ENCODE data around the gene EDN3. TPM values are rescaled to one million over a fixed set of nuclear protein-coding genes. Genes with fewer than 3 reads are reported as not detected.

Gene EDN3
- total RNA-seq, 1 experiment from 2014 or later: not detected

DNA sequence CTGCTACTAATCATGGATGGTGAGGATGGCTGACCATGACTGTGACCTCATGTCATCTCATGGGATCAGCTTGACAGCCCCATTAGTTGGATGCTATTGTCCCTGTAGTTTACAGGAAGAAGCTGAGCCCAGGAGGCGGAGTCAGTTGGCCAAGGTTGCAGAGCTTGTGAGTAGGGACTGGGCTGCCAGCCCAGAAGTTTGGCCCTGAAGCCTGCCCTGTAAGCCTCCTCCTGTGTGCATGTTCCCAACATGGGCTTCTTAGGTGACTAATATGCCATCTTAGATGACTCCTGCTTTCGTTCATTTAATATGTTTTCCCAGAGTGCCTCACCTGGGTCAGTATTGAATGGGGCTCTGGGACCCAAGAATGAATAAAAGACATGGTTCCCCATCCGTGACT is 6.9 kb downstream of the EDN3 start:
- DNase-seq (ENCODE audit: low read depth): no peak

GRCh38 chr20:59308493-59309201 is 8.2 kb downstream of the EDN3 start:
- DNase-seq (ENCODE audit: low read depth): no peak

- no peak for DNase-seq (ENCODE audit: low read depth)
Observed at GRCh38 chr20:59309218-59309617, 8.8 kb downstream of the EDN3 start.

DNA sequence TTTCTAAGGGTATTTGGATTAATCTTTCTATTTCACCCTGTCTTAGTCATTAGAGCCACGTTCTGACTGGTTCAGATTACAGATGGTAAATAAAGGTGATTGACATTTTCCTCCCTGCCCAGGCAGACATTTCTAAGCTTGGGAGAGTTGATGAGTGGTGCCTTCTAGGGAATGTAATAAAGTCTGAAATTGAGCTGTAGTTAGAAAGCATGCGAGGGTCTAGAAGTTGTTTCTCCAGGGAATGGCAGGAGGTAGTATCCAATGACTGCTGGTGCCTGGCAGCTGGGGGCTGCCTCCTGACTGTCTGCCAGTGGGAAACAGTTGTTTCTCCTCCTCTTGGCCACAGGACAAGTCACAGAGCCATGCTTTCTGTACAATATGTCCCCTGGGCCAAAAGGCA is 14.6 kb downstream of the EDN3 start:
- DNase-seq (ENCODE audit: low read depth): no peak

DNA sequence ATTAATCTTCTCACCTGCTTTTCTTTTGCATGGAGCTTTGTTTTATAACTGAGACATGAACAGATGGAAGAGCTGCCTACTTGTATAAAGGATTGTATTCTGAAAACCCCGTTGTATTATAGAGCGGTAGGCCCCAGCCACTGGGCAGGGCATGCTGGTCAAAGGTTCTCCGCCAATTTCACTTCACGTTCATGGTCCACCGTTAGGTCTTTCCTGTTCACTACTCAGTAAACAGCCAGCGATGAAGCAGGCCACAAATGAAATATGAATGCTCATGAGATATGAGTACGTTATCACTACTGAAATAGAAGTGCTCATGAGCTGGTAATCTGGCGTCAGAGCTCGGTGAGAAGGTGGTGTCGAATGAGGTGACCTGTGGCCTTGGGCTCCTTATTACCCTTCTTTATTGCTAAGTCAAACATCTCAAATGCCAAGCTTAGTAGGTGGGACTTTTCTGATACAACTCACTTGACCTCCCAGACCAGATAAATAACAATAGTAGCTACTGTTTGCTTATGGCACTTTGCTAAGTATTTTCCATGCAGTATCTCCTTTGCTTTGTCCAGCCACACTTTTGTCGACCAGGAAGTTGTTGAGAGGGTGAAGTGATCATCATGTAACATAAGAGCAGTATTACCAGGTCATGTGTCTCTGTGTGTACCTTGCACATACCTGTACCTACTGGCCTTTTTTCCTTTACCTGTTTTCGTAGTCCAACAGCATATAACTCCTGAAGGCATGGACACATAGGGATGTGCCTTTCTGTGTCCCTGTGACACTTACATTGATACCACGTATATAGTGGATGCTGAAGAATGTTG is 16.7 kb downstream of the EDN3 start:
- no peak for DNase-seq (ENCODE audit: low read depth)

GRCh38 chr20:59318201-59318790 is 17.9 kb downstream of the EDN3 start:
- no peak for DNase-seq (ENCODE audit: low read depth)

GRCh38 chr20:59318803-59319202 is 18.4 kb downstream of the EDN3 start:
- DNase-seq (ENCODE audit: low read depth): no peak

GRCh38 chr20:59320426-59320825 is 20.0 kb downstream of the EDN3 start:
- no peak for DNase-seq (ENCODE audit: low read depth)

DNA sequence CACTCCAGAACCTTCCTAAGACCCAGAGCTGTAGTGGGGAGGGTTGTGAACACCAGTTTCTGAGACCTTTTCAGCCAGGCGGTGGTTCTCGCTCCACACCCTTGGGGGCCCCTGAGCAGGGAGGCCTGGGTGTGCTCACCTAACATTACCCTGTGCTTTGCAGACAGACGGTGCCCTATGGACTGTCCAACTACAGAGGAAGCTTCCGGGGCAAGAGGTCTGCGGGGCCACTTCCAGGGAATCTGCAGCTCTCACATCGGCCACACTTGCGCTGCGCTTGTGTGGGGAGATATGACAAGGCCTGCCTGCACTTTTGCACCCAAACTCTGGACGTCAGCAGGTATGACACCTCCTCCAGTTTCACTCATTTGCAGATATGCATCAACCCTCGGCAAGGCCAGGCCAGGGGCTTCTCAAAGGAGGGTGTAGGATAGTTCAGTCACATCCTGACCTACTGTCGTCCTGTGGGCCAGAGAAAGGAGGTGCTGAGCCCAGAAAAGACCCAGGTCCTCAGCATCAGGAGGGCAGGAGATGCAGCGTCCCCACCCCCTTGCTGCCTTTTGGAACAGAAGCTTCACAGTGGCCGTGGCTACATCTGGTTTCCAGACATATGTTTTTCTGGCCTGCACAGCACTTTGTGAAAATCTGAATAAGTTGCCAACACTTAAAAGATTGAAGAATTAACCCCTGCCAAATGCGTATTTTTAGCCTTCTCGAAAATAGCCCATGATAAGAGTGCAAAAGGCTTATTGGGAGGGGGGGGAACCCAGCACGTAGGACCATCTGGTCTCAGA is 20.6 kb downstream of the EDN3 start:
- no peak for DNase-seq (ENCODE audit: low read depth)

- DNase-seq (ENCODE audit: low read depth): no peak
Observed at GRCh38 chr20:59322081-59322480, 21.7 kb downstream of the EDN3 start.

- peak; percentile 2 for DNase-seq (ENCODE audit: low read depth)
Observed at GRCh38 chr20:59322585-59323454, 22.4 kb downstream of the EDN3 start.

DNA sequence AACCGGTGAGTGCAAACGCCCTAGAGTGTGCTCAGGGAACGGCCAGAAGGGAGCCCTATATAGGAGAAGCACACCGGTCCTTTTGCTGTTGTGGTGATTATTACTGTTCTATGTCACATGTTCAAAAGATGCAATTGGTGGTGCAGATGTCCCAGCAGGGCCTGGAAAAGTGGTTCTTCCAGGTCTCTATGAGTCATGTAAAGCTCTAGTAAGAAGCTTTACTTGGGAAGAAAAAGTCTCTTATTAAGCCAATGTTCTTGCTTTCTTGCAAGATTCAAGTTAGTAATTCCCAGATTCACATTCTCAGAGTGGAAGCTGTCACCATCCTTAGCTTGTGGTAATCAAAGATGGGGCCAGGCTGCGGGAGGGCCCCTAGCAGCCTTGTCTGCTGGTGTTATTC is 23.3 kb downstream of the EDN3 start:
- no peak for DNase-seq (ENCODE audit: low read depth)

- no peak for DNase-seq (ENCODE audit: low read depth)
Observed at GRCh38 chr20:59324521-59325141, 24.2 kb downstream of the EDN3 start.

DNA sequence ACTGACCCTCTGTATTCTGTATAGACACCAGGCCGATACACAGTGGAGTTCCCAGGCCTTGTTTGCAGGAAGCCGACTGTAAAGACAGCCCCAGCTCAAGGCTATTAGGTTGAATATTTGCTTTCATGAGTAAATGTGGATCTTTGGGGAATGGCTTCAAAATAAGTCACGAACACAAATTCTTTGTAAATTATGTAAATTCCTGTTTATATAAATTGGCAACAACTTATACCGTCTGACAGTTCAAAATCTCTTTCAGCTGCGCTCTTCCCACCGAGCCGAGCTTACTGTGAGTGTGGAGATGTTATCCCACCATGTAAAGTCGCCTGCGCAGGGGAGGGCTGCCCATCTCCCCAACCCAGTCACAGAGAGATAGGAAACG is 24.7 kb downstream of the EDN3 start:
- DNase-seq (ENCODE audit: low read depth): no peak

GRCh38 chr20:59326188-59326587 is 25.8 kb downstream of the EDN3 start:
- no peak for DNase-seq (ENCODE audit: low read depth)

DNA sequence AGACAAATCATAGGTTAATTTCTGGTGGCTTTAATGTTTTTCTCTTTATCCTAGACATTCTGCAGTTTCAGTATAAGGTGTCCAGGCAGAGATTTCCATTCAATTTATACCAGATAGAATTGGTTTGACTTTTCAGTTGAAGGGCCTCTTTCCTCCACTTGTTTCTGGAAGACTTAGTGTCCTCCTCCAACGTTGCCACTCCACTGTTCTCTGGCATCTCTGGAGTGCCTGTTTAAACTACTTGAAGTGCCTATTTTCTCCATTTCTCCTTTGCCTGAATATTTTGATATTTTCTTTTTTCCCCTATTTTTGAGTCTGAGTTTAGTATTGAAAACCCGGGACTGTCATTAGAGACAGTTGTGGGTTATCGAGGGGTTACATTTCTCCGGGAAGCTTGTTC is 27.7 kb downstream of the EDN3 start:
- no peak for DNase-seq (ENCODE audit: low read depth)

GRCh38 chr20:59331721-59332329 is 31.4 kb downstream of the EDN3 start:
- no peak for DNase-seq (ENCODE audit: low read depth)

- DNase-seq (ENCODE audit: low read depth): no peak
Observed at GRCh38 chr20:59333260-59333845, 32.9 kb downstream of the EDN3 start.

DNA sequence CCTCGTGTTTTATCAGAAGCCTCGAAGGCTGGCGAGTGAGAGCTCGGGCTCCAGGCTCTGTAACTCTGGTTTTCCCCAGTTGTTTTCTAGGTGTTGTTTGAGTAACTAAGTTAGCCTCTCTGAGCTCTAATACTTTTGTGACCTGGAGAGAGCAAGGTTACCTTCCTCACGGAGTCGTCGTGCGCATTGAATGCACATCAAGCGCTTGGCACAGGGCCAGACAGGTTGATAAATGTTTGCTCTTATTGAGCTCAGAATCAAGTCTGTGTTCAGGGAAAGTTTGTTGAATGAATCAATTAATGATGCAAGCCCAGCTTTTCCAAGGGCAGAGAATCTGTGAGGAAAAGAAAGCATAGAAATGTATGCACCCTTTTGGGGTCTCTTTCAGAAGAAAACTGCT is 33.5 kb downstream of the EDN3 start:
- DNase-seq (ENCODE audit: low read depth): no peak
